K562 (cell line): Measurements from ENCODE around the gene NF2. TPM values are rescaled to one million over a fixed set of nuclear protein-coding genes. Genes with fewer than 3 reads are reported as not detected.
A peak's percentile ranks its signal among the peaks of the same experiment; 100 is the strongest.

Source experiments
- ARHGAP35 ChIP-seq: fragments of 450-650 bp; IDR thresholded peaks from 2 replicates; pipeline ENCODE4 v1.6.1; 2018; ENCODE audit not compliant: partially characterized antibody
- RFX5 ChIP-seq: IDR thresholded peaks from 2 replicates; pipeline ENCODE4 v1.6.1; 2011; ENCODE audit warnings: low read depth, mild to moderate bottlenecking, improper control_type of control experiment, low read length
- SP1 ChIP-seq: sonication (generic); formaldehyde crosslinking; IDR thresholded peaks from 2 replicates; pipeline ENCODE4 v1.8.1; 2022; ENCODE audit warnings: mild to moderate bottlenecking, missing genetic modification reagents
- TEAD1 ChIP-seq, 2 experiments: fragments of 450-650 bp in 1 of 2; sonication (generic) in 1 of 2; formaldehyde crosslinking; IDR thresholded peaks; 2 replicates each; pipeline versions ENCODE4 v1.4.0 to v1.8.0; 2020 to 2022; ENCODE audit warnings: mild to moderate bottlenecking in 2 of 2, missing genetic modification reagents in 1 of 2
- TRIM24 ChIP-seq, 2 experiments: fragments of 450-650 bp; IDR thresholded peaks; 2 replicates each; pipeline ENCODE4 v1.6.1; 2016
- ZNF140 ChIP-seq: fragments of 250-450 bp; sonication (Bioruptor Pico); IDR thresholded peaks from 2 replicates; pipeline ENCODE4 v1.8.0; 2021; ENCODE audit warnings: moderate library complexity, mild to moderate bottlenecking, inconsistent platforms
- polyA plus RNA-seq, 8 experiments: library from polyadenylated mRNA; depleted of rRNA in 4 of 8; stranded (reverse) in 5 of 8; unstranded in 3 of 8; fragments of >200 nt; fragmentation: Nextera tagmentation in 2 of 8; fragmentation: Illumina TruSeq in 1 of 8; extraction: Ambion mirVana in 2 of 8; extraction: Trizol in 1 of 8; gene quantifications; 2 replicates each; pipeline versions ENCODE4 v1.2.1 to v1.2.3, GENCODE V29; 2011 to 2014; ENCODE audit warnings: inconsistent platforms in 1 of 8, missing spikeins in 1 of 8
- total RNA-seq, 7 experiments: library from RNA; depleted of rRNA in 6 of 7; stranded (reverse); fragments of >200 nt in 6 of 7; fragmentation: Illumina TruSeq in 2 of 7; extraction: Trizol in 2 of 7; gene quantifications; 2 replicates each; pipeline versions ENCODE4 v1.2.1 to v1.2.3, GENCODE V29; 2011 to 2021; ENCODE audit warnings: low replicate concordance in 1 of 7
- TF ChIP-seq, protein P1 (sequence below): fragments of 250-450 bp; sonication (Bioruptor Pico); IDR thresholded peaks from 2 replicates; pipeline ENCODE4 v1.8.0; 2021; ENCODE audit warnings: moderate library complexity, mild to moderate bottlenecking, inconsistent platforms
- TF ChIP-seq, protein P2 (sequence below), 2 experiments: IDR thresholded peaks in 1 of 2; conservative IDR thresholded peaks in 1 of 2; 2 replicates each; pipeline ENCODE4 v1.6.1; 2016; ENCODE audit warnings: low read depth in 2 of 2, mild to moderate bottlenecking in 1 of 2, missing compliant biosample characterization in 1 of 2, missing genetic modification characterization in 1 of 2, moderate library complexity in 1 of 2

Gene NF2
- total and polyA plus RNA-seq, 9 of the 15 experiments (the other 6 are each of a cell fraction or from before 2014, with no cell fraction given): 2.2 to 32.5 (median 15.2) TPM

DNA sequence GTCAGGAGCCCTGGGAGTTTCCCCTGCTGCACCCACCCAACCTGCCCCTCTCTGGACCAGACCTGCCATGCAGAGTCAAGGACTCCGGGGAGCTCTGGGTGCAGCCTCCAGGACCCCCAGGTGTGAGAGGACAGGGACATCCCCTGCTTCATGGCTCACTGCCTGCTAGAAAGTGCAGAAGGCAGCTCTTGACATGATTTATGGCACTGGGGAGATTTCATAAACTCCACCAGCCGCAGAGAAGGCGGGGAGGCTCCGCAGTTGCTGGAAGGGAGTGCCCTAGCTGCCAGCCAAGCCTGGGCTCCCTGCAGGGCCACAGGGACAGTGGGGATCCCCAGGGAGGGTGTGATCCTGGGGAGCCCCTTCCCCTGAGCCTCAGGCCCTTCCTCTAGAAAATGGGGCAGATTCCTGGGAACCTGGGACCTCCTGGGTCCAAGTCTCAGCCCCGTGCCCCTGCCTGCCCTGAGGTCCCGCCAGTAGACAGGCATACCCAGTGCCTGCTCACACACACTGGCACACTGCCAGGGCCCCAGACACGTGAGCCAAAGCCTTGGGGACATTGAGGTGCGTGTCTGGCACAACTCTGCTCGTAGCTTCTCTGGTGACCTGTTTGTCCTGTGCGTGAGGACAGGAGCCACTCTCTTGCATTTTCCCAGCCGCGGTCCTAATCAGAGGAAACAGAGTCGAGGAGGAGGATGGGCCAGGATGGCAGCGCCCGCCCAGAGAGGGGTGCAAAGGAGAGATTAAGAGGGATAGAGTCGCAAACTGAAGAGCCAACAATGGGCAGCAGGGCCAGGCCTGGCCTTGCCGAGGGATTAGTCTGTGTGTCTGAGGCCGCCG, 130.1 kb downstream of the NF2 start (continued):
- TF ChIP-seq ZNF140 (CRISPR knock-in tag): no peak
- TF ChIP-seq ARHGAP35: no peak
- TF ChIP-seq, protein P1, sequence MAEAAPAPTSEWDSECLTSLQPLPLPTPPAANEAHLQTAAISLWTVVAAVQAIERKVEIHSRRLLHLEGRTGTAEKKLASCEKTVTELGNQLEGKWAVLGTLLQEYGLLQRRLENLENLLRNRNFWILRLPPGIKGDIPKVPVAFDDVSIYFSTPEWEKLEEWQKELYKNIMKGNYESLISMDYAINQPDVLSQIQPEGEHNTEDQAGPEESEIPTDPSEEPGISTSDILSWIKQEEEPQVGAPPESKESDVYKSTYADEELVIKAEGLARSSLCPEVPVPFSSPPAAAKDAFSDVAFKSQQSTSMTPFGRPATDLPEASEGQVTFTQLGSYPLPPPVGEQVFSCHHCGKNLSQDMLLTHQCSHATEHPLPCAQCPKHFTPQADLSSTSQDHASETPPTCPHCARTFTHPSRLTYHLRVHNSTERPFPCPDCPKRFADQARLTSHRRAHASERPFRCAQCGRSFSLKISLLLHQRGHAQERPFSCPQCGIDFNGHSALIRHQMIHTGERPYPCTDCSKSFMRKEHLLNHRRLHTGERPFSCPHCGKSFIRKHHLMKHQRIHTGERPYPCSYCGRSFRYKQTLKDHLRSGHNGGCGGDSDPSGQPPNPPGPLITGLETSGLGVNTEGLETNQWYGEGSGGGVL (CRISPR knock-in tag): no peak
- no peak for TF ChIP-seq SP1 (CRISPR knock-in tag)
- no peak for TF ChIP-seq RFX5
- TF ChIP-seq, protein P2, sequence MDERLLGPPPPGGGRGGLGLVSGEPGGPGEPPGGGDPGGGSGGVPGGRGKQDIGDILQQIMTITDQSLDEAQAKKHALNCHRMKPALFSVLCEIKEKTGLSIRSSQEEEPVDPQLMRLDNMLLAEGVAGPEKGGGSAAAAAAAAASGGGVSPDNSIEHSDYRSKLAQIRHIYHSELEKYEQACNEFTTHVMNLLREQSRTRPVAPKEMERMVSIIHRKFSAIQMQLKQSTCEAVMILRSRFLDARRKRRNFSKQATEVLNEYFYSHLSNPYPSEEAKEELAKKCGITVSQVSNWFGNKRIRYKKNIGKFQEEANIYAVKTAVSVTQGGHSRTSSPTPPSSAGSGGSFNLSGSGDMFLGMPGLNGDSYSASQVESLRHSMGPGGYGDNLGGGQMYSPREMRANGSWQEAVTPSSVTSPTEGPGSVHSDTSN (CRISPR knock-in tag; IDR thresholded peaks at IDR 0.05; ENCODE audit: low read depth): 0 out of 2 replicates have a peak, but pooled peaks have one; percentile 36
- TF ChIP-seq, protein P2 (tag; conservative IDR thresholded peaks at IDR 0.05; ENCODE audit: low read depth): peak; percentile 81
- TF ChIP-seq TRIM24 (IDR thresholded peaks at IDR 0.05): peak; percentile 37 to 58; a peak in 2 of 4 replicates
- no peak for TF ChIP-seq TEAD1 (CRISPR knock-in tag; IDR thresholded peaks at IDR 0.05)
- TF ChIP-seq, all 486 proteins: peak for 16
